GM12873 (cell line): ENCODE data around the gene HIVEP3.

Source experiments
- CTCF ChIP-seq: IDR thresholded peaks from 2 replicates; pipeline ENCODE4 v1.5.1; 2012; ENCODE audit warnings: low read depth, mild to moderate bottlenecking, moderate library complexity, low read length, control low read depth; ENCODE audit not compliant: insufficient read depth; ENCODE audit errors: missing control alignments

The HIVEP3 gene

GRCh38 chr1:41468122-41468762 is 450.5 kb downstream of the HIVEP3 start:
- TF ChIP-seq CTCF: no peak

GRCh38 chr1:41467673-41468072 is 451.0 kb downstream of the HIVEP3 start:
- no peak for TF ChIP-seq CTCF

- no peak for TF ChIP-seq CTCF
Measured at GRCh38 chr1:41466146-41466545, 452.6 kb downstream of the HIVEP3 start.

GRCh38 chr1:41465741-41466140 is 453.0 kb downstream of the HIVEP3 start:
- no peak for TF ChIP-seq CTCF

- no peak for TF ChIP-seq CTCF
Measured at GRCh38 chr1:41464885-41465284, 453.8 kb downstream of the HIVEP3 start.

- no peak for TF ChIP-seq CTCF
Measured at GRCh38 chr1:41463516-41463915, 455.2 kb downstream of the HIVEP3 start.

- no peak for TF ChIP-seq CTCF
Measured at GRCh38 chr1:41462680-41463004, 456.1 kb downstream of the HIVEP3 start.
